Measurements from ENCODE around the gene SLC44A4. TPM values are rescaled to one million over a fixed set of nuclear protein-coding genes. Genes with fewer than 3 reads are reported as not detected.
A peak's percentile ranks its signal among the peaks of the same experiment; 100 is the strongest.
"Not testable (repeated sequence)": the region's sequence is repeated elsewhere in the genome, so short reads cannot be mapped to it uniquely, and the experiment has no call there.

The SLC44A4 gene
- total and polyA plus RNA-seq, 9 of the 15 experiments (the other 6 are each of a cell fraction or from before 2014, with no cell fraction given) = 7.9 to 18.6 (median 11.2) TPM

DNA sequence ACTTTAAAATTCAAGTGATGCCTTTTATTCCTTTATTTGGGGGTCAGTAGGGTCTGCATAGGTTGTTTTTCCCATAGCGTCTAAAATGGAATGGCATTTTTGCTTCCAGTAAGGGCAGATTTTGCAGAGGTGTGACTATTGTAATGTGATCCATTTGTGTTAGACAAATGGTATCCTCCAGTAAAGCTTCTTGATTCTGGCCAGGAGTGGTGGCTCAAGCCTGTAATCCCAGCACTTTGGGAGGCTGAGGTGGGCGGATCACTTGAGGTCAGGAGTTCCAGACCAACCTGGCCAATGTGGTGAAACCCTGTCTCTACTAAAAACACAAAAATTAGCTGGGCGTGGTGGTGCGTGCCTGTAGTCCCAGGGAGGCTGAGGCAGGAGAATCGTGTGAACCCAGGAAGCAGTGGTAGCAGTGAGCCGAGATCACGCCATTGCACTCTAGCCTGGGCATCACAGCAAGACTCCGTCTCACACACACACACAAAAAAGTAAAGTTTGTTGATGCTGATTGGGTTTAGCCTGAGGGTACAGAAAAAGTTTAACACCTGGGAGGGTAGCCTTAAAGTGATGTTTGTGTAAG lies 60.8 kb downstream of the SLC44A4 start (continued):
- TF ChIP-seq ELF4 (CRISPR knock-in tag; IDR thresholded peaks at IDR 0.05) = peak; percentile 48
- TF ChIP-seq, protein P1, sequence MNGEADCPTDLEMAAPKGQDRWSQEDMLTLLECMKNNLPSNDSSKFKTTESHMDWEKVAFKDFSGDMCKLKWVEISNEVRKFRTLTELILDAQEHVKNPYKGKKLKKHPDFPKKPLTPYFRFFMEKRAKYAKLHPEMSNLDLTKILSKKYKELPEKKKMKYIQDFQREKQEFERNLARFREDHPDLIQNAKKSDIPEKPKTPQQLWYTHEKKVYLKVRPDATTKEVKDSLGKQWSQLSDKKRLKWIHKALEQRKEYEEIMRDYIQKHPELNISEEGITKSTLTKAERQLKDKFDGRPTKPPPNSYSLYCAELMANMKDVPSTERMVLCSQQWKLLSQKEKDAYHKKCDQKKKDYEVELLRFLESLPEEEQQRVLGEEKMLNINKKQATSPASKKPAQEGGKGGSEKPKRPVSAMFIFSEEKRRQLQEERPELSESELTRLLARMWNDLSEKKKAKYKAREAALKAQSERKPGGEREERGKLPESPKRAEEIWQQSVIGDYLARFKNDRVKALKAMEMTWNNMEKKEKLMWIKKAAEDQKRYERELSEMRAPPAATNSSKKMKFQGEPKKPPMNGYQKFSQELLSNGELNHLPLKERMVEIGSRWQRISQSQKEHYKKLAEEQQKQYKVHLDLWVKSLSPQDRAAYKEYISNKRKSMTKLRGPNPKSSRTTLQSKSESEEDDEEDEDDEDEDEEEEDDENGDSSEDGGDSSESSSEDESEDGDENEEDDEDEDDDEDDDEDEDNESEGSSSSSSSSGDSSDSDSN (IDR thresholded peaks at IDR 0.05; ENCODE audit: borderline replicate concordance in 1 of 2, low read depth in 2 of 2, low read length in 2 of 2) = 0 out of 4 replicates have a peak, but pooled peaks have one; percentile 35 to 38
- TF ChIP-seq TOE1 (IDR thresholded peaks at IDR 0.05; ENCODE audit: borderline replicate concordance) = not testable (repeated sequence)
- TF ChIP-seq TOE1 (CRISPR knock-in tag; IDR thresholded peaks at IDR 0.05; ENCODE audit: borderline replicate concordance, low read depth) = 0 out of 2 replicates have a peak, but pooled peaks have one; percentile 63
- TF ChIP-seq, protein P2, sequence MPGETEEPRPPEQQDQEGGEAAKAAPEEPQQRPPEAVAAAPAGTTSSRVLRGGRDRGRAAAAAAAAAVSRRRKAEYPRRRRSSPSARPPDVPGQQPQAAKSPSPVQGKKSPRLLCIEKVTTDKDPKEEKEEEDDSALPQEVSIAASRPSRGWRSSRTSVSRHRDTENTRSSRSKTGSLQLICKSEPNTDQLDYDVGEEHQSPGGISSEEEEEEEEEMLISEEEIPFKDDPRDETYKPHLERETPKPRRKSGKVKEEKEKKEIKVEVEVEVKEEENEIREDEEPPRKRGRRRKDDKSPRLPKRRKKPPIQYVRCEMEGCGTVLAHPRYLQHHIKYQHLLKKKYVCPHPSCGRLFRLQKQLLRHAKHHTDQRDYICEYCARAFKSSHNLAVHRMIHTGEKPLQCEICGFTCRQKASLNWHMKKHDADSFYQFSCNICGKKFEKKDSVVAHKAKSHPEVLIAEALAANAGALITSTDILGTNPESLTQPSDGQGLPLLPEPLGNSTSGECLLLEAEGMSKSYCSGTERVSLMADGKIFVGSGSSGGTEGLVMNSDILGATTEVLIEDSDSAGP (CRISPR knock-in tag; IDR thresholded peaks at IDR 0.05) = 0 out of 2 replicates have a peak, but pooled peaks have one; percentile 56
- TF ChIP-seq, protein P3, sequence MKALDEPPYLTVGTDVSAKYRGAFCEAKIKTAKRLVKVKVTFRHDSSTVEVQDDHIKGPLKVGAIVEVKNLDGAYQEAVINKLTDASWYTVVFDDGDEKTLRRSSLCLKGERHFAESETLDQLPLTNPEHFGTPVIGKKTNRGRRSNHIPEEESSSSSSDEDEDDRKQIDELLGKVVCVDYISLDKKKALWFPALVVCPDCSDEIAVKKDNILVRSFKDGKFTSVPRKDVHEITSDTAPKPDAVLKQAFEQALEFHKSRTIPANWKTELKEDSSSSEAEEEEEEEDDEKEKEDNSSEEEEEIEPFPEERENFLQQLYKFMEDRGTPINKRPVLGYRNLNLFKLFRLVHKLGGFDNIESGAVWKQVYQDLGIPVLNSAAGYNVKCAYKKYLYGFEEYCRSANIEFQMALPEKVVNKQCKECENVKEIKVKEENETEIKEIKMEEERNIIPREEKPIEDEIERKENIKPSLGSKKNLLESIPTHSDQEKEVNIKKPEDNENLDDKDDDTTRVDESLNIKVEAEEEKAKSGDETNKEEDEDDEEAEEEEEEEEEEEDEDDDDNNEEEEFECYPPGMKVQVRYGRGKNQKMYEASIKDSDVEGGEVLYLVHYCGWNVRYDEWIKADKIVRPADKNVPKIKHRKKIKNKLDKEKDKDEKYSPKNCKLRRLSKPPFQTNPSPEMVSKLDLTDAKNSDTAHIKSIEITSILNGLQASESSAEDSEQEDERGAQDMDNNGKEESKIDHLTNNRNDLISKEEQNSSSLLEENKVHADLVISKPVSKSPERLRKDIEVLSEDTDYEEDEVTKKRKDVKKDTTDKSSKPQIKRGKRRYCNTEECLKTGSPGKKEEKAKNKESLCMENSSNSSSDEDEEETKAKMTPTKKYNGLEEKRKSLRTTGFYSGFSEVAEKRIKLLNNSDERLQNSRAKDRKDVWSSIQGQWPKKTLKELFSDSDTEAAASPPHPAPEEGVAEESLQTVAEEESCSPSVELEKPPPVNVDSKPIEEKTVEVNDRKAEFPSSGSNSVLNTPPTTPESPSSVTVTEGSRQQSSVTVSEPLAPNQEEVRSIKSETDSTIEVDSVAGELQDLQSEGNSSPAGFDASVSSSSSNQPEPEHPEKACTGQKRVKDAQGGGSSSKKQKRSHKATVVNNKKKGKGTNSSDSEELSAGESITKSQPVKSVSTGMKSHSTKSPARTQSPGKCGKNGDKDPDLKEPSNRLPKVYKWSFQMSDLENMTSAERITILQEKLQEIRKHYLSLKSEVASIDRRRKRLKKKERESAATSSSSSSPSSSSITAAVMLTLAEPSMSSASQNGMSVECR (CRISPR knock-in tag; IDR thresholded peaks at IDR 0.05) = peak; percentile 56; the same call in 1 of the 2 replicates
- TF ChIP-seq SREBF1 (IDR thresholded peaks at IDR 0.05; ENCODE audit: borderline replicate concordance, low read depth, low read length) = 0 out of 2 replicates have a peak, but pooled peaks have one; percentile 14
- TF ChIP-seq, protein P4, sequence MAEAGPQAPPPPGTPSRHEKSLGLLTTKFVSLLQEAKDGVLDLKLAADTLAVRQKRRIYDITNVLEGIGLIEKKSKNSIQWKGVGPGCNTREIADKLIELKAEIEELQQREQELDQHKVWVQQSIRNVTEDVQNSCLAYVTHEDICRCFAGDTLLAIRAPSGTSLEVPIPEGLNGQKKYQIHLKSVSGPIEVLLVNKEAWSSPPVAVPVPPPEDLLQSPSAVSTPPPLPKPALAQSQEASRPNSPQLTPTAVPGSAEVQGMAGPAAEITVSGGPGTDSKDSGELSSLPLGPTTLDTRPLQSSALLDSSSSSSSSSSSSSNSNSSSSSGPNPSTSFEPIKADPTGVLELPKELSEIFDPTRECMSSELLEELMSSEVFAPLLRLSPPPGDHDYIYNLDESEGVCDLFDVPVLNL (CRISPR knock-in tag; IDR thresholded peaks at IDR 0.05; ENCODE audit: low read depth) = peak; percentile 77; the same call in 1 of the 2 replicates
- TF ChIP-seq MECOM (CRISPR knock-in tag; IDR thresholded peaks at IDR 0.05) = 0 out of 2 replicates have a peak, but pooled peaks have one; percentile 12
- peak; percentile 44 for TF ChIP-seq ZFP1 (CRISPR knock-in tag; IDR thresholded peaks at IDR 0.05)
- TF ChIP-seq HSF4 (CRISPR knock-in tag; IDR thresholded peaks at IDR 0.05; ENCODE audit: borderline replicate concordance) = peak; percentile 70; the same call in 1 of the 2 replicates
- peak; percentile 76; the same call in 1 of the 2 replicates for TF ChIP-seq HLTF (IDR thresholded peaks at IDR 0.05)
- TF ChIP-seq, protein P5, sequence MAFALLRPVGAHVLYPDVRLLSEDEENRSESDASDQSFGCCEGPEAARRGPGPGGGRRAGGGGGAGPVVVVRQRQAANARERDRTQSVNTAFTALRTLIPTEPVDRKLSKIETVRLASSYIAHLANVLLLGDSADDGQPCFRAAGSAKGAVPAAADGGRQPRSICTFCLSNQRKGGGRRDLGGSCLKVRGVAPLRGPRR (CRISPR knock-in tag; IDR thresholded peaks at IDR 0.05) = peak; percentile 4; the same call in 1 of the 2 replicates
- TF ChIP-seq JUNB (CRISPR knock-in tag; conservative IDR thresholded peaks at IDR 0.05) = peak; percentile 3; the same call in 1 of the 2 replicates
- 0 out of 2 replicates have a peak, but pooled peaks have one; percentile 2 for TF ChIP-seq HDAC2 (IDR thresholded peaks at IDR 0.05)
- peak; percentile 37; the same call in 1 of the 2 replicates for TF ChIP-seq RHOXF2B (CRISPR knock-in tag; conservative IDR thresholded peaks at IDR 0.05)
- peak; percentile 76; the same call in 1 of the 2 replicates for TF ChIP-seq SMARCA5 (IDR thresholded peaks at IDR 0.05)
- TF ChIP-seq PHTF2 (CRISPR knock-in tag; IDR thresholded peaks at IDR 0.05) = peak; percentile 85; the same call in 1 of the 2 replicates
